ENCODE measurements around the gene LRRTM4. TPM values are rescaled to one million over a fixed set of nuclear protein-coding genes. Genes with fewer than 3 reads are reported as not detected.

LRRTM4 gene
- total and polyA plus RNA-seq, 2 donors (not counting 1 experiment from before 2014, with no cell fraction given), result 0.05 TPM; not detected in 1

DNA sequence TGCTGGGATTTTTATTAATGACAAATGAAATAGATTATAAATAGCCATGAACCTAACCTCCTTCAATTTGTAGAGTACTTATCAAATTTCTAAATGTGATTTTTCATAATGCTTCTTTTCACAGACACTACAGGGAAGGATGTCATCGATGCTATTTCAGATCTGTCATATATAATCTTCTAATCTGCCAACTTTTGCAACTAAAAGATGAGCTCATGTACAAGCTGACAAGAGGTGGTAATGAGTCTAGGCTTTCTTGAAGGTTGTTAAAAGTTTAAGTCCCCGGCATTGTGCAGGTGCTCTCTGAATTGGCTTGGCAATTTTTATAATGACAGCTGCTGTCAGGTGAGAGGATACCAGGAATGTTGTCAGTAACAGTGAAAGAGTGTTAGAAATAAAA is 320.4 kb downstream of the LRRTM4 start:
- H3K4me2 ChIP-seq (ENCODE audit: extremely low read depth, insufficient read depth, low read length), result no peak overlapping the region
- H3K9me3 ChIP-seq (ENCODE audit: control insufficient read depth, insufficient read depth, low read depth, low read length), result no peaks in the 10 kb centered on the region
- H2AFZ ChIP-seq (ENCODE audit: low read length), result no peak overlapping the region
- no peaks in the 10 kb centered on the region for H4K20me1 ChIP-seq (ENCODE audit: control insufficient read depth, extremely low read depth, insufficient read depth, low read length)
- no peak for TF ChIP-seq EZH2 (IDR thresholded peaks at IDR 0.05; ENCODE audit: low read length, missing control alignments)
- TF ChIP-seq, protein P1, sequence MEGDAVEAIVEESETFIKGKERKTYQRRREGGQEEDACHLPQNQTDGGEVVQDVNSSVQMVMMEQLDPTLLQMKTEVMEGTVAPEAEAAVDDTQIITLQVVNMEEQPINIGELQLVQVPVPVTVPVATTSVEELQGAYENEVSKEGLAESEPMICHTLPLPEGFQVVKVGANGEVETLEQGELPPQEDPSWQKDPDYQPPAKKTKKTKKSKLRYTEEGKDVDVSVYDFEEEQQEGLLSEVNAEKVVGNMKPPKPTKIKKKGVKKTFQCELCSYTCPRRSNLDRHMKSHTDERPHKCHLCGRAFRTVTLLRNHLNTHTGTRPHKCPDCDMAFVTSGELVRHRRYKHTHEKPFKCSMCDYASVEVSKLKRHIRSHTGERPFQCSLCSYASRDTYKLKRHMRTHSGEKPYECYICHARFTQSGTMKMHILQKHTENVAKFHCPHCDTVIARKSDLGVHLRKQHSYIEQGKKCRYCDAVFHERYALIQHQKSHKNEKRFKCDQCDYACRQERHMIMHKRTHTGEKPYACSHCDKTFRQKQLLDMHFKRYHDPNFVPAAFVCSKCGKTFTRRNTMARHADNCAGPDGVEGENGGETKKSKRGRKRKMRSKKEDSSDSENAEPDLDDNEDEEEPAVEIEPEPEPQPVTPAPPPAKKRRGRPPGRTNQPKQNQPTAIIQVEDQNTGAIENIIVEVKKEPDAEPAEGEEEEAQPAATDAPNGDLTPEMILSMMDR (conservative IDR thresholded peaks at IDR 0.05 in 1 of 2, IDR thresholded peaks at IDR 0.05 in 1 of 2; ENCODE audit: low read depth in 1 of 2, low read length in 2 of 2), result no peak
- no peak for DNase-seq (ENCODE audit: low read depth in 2 of 2)
- H3K4me1 ChIP-seq (ENCODE audit: control insufficient read depth, extremely low read depth, insufficient read depth, low read length), result no peaks in the 10 kb centered on the region
- no peak overlapping the region for H3K27ac ChIP-seq (ENCODE audit: insufficient read depth, low read length)
- H3K4me3 ChIP-seq (replicated peaks in 1 of 4; ENCODE audit: control extremely low read depth in 1 of 4, insufficient read depth in 1 of 4, low read depth in 3 of 4, low read length in 4 of 4), result no peak overlapping the region
- no peaks in the 10 kb centered on the region for H3K79me2 ChIP-seq (ENCODE audit: control insufficient read depth, insufficient read depth, low read length)
- H3K27me3 ChIP-seq (ENCODE audit: control insufficient read depth, insufficient read depth, low read length), result no peaks in the 10 kb centered on the region
- H3K36me3 ChIP-seq (ENCODE audit: control insufficient read depth, insufficient read depth, low read length), result no peaks in the 10 kb centered on the region
- no peak overlapping the region for H3K9ac ChIP-seq (ENCODE audit: insufficient read depth, low read length)

DNA sequence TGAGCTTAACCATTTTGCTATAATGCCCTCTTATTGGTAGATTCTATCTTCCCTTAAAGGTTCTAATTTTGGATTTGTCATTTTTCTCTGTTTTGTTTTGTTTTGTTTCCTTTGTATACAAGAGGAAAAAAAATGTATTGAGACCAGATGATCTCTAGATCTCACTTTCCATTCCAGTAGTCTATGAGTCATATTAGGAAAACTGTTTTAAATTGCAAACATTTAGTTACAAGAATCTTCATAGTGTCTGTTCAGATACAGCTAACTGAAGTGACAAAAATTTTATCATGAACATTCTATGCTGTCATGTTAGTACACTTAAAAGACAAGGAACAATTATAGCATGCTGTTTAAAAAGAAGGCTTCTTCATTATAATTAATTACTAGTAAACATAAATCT is 322.8 kb downstream of the LRRTM4 start:
- Histone ChIP-seq H3K27ac (ENCODE audit: insufficient read depth, low read length) (no peak overlapping the region), H3K79me2 (ENCODE audit: control insufficient read depth, insufficient read depth, low read length) (no peaks in the 10 kb centered on the region), H3K4me2 (ENCODE audit: extremely low read depth, insufficient read depth, low read length) (no peak overlapping the region), H3K4me3 (replicated peaks in 1 of 4; ENCODE audit: control extremely low read depth in 1 of 4, insufficient read depth in 1 of 4, low read depth in 3 of 4, low read length in 4 of 4) (no peak overlapping the region), H3K4me1 (ENCODE audit: control insufficient read depth, extremely low read depth, insufficient read depth, low read length) (no peaks in the 10 kb centered on the region), H3K27me3 (ENCODE audit: control insufficient read depth, insufficient read depth, low read length) (no peaks in the 10 kb centered on the region), H3K9me3 (ENCODE audit: control insufficient read depth, insufficient read depth, low read depth, low read length) (no peaks in the 10 kb centered on the region), H3K9ac (ENCODE audit: insufficient read depth, low read length) (no peak overlapping the region), H2AFZ (ENCODE audit: low read length) (no peak overlapping the region), H4K20me1 (ENCODE audit: control insufficient read depth, extremely low read depth, insufficient read depth, low read length) (no peaks in the 10 kb centered on the region), H3K36me3 (ENCODE audit: control insufficient read depth, insufficient read depth, low read length) (no peaks in the 10 kb centered on the region)
- no peak for TF ChIP-seq EZH2 (IDR thresholded peaks at IDR 0.05; ENCODE audit: low read length, missing control alignments)
- TF ChIP-seq, protein P1 (conservative IDR thresholded peaks at IDR 0.05 in 1 of 2, IDR thresholded peaks at IDR 0.05 in 1 of 2; ENCODE audit: low read depth in 1 of 2, low read length in 2 of 2), result no peak
- DNase-seq (ENCODE audit: low read depth in 2 of 2), result no peak

DNA sequence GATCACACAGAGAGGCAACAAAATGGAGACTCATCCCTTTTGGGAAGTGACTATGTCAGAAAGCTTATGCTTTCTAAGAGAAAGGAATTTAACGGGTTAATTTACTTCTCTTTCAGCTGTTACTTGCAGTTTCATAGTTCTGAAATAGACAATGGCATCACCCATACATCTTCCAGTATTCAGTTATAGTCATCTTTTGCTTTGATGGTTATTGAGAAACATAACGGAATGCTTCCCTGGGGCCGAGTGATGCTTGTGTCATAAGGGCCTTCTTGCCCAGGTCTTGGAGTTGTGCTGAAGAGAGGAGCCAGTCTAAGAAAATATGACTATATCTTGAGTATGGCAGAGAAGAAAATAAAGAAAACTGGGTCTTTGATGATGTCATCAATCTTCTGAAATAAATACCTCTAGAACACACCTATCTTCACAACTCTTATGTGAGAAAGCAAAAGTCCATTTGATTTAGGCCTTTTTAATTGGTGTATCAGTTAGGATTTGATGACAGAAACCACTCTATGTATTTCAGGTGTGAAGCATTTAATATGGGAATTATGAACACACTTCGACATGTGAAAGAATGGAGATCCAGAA is 328.2 kb downstream of the LRRTM4 start:
- Histone ChIP-seq H3K9ac (ENCODE audit: insufficient read depth, low read length) (no peak overlapping the region), H3K9me3 (ENCODE audit: control insufficient read depth, insufficient read depth, low read depth, low read length) (no peaks in the 10 kb centered on the region), H3K4me2 (ENCODE audit: extremely low read depth, insufficient read depth, low read length) (no peak overlapping the region), H2AFZ (ENCODE audit: low read length) (no peak overlapping the region), H3K27me3 (ENCODE audit: control insufficient read depth, insufficient read depth, low read length) (no peaks in the 10 kb centered on the region), H3K4me1 (ENCODE audit: control insufficient read depth, extremely low read depth, insufficient read depth, low read length) (no peaks in the 10 kb centered on the region), H3K79me2 (ENCODE audit: control insufficient read depth, insufficient read depth, low read length) (no peaks in the 10 kb centered on the region), H3K27ac (ENCODE audit: insufficient read depth, low read length) (no peak overlapping the region), H3K4me3 (replicated peaks in 1 of 4; ENCODE audit: control extremely low read depth in 1 of 4, insufficient read depth in 1 of 4, low read depth in 3 of 4, low read length in 4 of 4) (no peak overlapping the region), H3K36me3 (ENCODE audit: control insufficient read depth, insufficient read depth, low read length) (no peaks in the 10 kb centered on the region), H4K20me1 (ENCODE audit: control insufficient read depth, extremely low read depth, insufficient read depth, low read length) (no peaks in the 10 kb centered on the region)
- no peak for TF ChIP-seq EZH2 (IDR thresholded peaks at IDR 0.05; ENCODE audit: low read length, missing control alignments)
- TF ChIP-seq, protein P1 (conservative IDR thresholded peaks at IDR 0.05 in 1 of 2, IDR thresholded peaks at IDR 0.05 in 1 of 2; ENCODE audit: low read depth in 1 of 2, low read length in 2 of 2), result no peak
- no peak for DNase-seq (ENCODE audit: low read depth in 2 of 2)
